Activated CD4-positive, CD25-positive, alpha-beta regulatory T cell treated with anti-CD3 and anti-CD28 coated beads, Interleukin-2, amount 50 U/mL, for 72 hours (primary cell): Measurements from ENCODE around the gene HOXB9.

ENCODE experiments used
- DNase-seq: peaks from one replicate; pipeline ENCODE4 v3.0.0; 2021

Gene HOXB9

GRCh38 chr17:48596000-48596734 lies 30.0 kb downstream of the HOXB9 start:
- no peak for DNase-seq

DNA sequence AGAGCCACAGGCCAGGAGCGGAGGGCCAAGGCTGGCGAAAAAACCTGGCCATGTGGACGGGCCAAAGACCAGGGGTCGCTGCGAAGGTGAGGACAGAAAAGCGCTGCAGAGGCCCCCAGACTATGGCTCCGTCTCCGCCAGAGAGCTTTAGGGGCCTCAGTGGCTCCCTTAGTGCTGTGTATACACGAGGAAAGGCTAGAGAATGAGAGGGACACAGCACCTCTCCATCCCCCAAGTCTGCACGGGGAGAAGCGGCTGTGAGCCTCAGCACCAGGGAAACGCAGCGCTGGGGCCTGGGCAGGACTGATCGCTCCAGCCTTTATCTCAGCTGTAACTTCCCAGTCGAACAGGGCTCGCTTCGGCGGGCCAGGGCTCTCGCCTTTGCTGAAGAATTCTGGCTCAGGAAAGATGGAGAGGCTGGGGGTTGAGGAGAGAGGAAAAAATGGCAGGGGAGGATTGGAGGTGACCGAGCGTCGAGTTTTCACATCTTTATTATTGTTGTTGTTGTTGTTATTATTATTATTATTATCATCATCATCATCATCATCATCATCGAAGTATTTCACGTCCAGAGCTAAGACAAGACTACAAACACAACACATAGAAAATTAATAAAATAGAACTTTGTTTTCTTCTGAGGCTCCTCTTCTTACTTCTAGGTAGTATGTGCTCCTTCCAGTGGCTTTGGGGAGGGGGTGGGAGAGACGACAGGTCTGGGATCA lies 30.7 kb downstream of the HOXB9 start:
- DNase-seq: no peak

GRCh38 chr17:48594538-48595277 lies 31.4 kb downstream of the HOXB9 start:
- DNase-seq: no peak

GRCh38 chr17:48593840-48594537 lies 32.2 kb downstream of the HOXB9 start:
- DNase-seq: peak; percentile 87

- no peak for DNase-seq
These were observed 32.9 kb downstream of the HOXB9 start, which contains the start of gene HOXB5 for GRCh38 chr17:48593126-48593829. TSS of gene HOXB5 (minus strand) at chr17:48593779. CDS start at chr17:48593682, 97 bp downstream.

DNA sequence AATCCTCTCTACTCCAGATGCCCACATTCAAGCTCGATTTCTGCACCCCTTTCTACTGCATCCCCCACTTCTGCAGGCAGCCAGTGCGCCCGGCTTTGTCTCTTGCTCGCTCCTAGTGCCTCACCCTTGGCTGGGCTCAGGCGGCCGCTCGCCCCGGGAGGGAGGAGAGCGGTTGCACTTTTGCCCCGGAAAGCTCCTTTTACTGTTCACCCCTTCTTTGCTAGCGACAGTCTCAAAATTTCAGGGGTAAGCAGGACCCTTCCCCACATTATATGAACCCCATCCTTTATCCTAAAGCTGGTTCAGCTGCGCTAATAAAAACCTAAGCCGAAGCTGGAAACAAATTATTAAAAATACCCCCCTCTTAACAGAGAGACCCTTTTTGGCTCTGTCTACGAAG lies 33.6 kb downstream of the HOXB9 start:
- no peak for DNase-seq

GRCh38 chr17:48592057-48592514 lies 34.1 kb downstream of the HOXB9 start:
- no peak for DNase-seq

- DNase-seq: no peak
These were observed 34.7 kb downstream of the HOXB9 start for GRCh38 chr17:48591255-48592056.

GRCh38 chr17:48590607-48591161 lies 35.5 kb downstream of the HOXB9 start:
- no peak for DNase-seq

- no peak for DNase-seq
These were observed 36.1 kb downstream of the HOXB9 start, which contains the start of gene HOXB3 for GRCh38 chr17:48589831-48590606. TSS of gene HOXB3 (minus strand) at chr17:48590241. CDS start at chr17:48552474, 37,767 bp downstream.

- DNase-seq: no peak
These were observed 36.9 kb downstream of the HOXB9 start for GRCh38 chr17:48589060-48589830.

DNA sequence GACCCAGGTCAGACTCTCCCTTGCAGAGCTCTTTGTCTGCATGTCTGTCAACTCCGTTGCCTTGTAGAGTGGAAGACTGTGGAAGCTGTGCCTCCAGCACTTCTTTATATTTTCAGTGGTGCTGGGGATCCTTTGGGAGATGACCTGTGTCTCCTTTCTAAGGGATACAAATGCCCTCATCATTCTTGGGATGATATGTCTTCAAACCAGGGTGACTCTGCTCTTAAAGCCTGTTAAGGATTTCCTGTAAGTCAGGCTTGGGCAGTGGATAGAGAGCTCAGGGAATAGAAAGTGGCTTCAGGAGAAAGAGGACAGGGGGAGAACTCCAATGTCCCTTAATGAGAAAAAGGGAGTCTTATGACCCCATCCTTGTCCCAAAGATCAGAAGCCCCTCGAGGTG lies 37.6 kb downstream of the HOXB9 start:
- DNase-seq: no peak

- no peak for DNase-seq
These were observed 38.1 kb downstream of the HOXB9 start for GRCh38 chr17:48588074-48588415.

GRCh38 chr17:48587276-48588073 lies 38.7 kb downstream of the HOXB9 start:
- no peak for DNase-seq

GRCh38 chr17:48586355-48587258 lies 39.6 kb downstream of the HOXB9 start:
- no peak for DNase-seq

DNA sequence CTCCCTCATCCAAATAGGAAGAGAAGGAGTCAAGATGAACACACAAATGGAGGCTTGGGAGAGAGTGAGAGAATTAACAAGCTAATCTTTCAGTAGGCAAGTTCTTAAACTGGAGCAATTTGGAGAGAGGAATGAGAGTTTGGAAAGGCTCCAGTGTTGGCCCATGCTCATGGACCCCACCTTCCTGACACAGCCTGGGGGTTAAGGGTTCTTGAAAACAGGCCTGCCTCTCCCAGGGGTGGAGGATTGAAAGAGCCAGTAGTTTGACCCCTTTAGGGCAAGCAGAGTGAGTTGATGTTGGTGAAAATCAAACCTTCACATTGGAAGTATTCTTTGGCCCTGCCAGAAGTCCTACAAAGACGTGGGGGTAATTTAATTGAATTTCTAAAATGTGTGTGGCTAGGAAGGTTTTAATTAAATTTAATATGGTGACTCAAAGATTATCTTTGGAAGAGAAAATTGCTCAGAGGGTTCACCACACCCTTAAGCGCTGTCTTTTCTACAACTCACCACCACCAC lies 41.9 kb downstream of the HOXB9 start:
- DNase-seq: no peak

- no peak for DNase-seq
These were observed 42.4 kb downstream of the HOXB9 start for GRCh38 chr17:48583708-48584222.
